Pulmonary artery endothelial cell (primary cell): Measurements from ENCODE around the gene PNISR. TPM values are rescaled to one million over a fixed set of nuclear protein-coding genes. Genes with fewer than 3 reads are reported as not detected.

ENCODE experiments used
- total RNA-seq: library from RNA; depleted of rRNA; stranded (reverse); fragments of >200 nt; gene quantifications from 2 replicates; pipeline ENCODE4 v1.2.3, GENCODE V29; 2014

The PNISR gene
- total RNA-seq, 1 donor from 2014 or later = 39.2 TPM

Other genes starting within 250 kb of the PNISR start
- gene FAXC, start 75.6 kb downstream of the PNISR start, total RNA-seq = 0.07 and 0.18 TPM in 2 replicates
- gene COQ3, start 31.1 kb downstream of the PNISR start, total RNA-seq = 4.8 and 5.8 TPM in 2 replicates
- 12.1 and 17.1 TPM in 2 replicates for gene USP45, start 90.1 kb upstream of the PNISR start, total RNA-seq
- gene CCNC, start 143.4 kb upstream of the PNISR start, total RNA-seq = 81.6 and 104 TPM in 2 replicates
- not detected in 2 replicates for gene PRDM13, start 181.5 kb upstream of the PNISR start, total RNA-seq